Panc1 (cell line): ENCODE data around the gene ADCYAP1R1.

Experiments
- CTCF ChIP-seq: fragments of 450-650 bp; IDR thresholded peaks from 2 replicates; pipeline ENCODE4 v1.5.1; 2017; ENCODE audit warnings: mild to moderate bottlenecking
- POLR2AphosphoS5 ChIP-seq: IDR thresholded peaks from 2 replicates; pipeline ENCODE4 v1.6.1; 2012; ENCODE audit warnings: mild to moderate bottlenecking, low read depth, low read length, moderate library complexity
- REST ChIP-seq, 2 experiments: IDR thresholded peaks; 2 replicates each; pipeline ENCODE4 v1.6.1; 2011 to 2012; ENCODE audit warnings: low read depth in 2 of 2, control low read depth in 1 of 2, low read length in 1 of 2, mild to moderate bottlenecking in 1 of 2, moderate library complexity in 1 of 2; ENCODE audit not compliant: insufficient read depth in 1 of 2
- SIN3A ChIP-seq: IDR thresholded peaks from 2 replicates; pipeline ENCODE4 v1.6.1; 2012; ENCODE audit warnings: low read depth, mild to moderate bottlenecking, low read length, moderate library complexity, borderline replicate concordance; ENCODE audit not compliant: insufficient read depth

- no peak for TF ChIP-seq CTCF
- no peak for TF ChIP-seq SIN3A
- no peak for TF ChIP-seq POLR2AphosphoS5
- no peak for TF ChIP-seq REST (IDR thresholded peaks at IDR 0.05; ENCODE audit: insufficient read depth in 1 of 2, low read depth in 2 of 2, low read length in 1 of 2)
These were observed 64.5 kb downstream of the ADCYAP1R1 start for GRCh38 chr7:31116615-31117014.
